ENCODE measurements around the gene HOXC6.

DNA sequence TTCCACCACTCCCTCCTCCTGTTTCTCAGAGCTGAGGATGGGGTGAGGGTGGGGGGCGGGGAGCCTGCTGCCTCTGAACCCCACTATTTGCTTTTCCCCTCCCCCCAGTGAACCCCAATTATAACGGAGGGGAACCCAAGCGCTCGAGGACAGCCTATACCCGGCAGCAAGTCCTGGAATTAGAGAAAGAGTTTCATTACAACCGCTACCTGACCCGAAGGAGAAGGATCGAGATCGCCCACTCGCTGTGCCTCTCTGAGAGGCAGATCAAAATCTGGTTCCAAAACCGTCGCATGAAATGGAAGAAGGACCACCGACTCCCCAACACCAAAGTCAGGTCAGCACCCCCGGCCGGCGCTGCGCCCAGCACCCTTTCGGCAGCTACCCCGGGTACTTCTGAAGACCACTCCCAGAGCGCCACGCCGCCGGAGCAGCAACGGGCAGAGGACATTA, 26.5 kb downstream of the HOXC6 start:
- TF ChIP-seq, protein P1, sequence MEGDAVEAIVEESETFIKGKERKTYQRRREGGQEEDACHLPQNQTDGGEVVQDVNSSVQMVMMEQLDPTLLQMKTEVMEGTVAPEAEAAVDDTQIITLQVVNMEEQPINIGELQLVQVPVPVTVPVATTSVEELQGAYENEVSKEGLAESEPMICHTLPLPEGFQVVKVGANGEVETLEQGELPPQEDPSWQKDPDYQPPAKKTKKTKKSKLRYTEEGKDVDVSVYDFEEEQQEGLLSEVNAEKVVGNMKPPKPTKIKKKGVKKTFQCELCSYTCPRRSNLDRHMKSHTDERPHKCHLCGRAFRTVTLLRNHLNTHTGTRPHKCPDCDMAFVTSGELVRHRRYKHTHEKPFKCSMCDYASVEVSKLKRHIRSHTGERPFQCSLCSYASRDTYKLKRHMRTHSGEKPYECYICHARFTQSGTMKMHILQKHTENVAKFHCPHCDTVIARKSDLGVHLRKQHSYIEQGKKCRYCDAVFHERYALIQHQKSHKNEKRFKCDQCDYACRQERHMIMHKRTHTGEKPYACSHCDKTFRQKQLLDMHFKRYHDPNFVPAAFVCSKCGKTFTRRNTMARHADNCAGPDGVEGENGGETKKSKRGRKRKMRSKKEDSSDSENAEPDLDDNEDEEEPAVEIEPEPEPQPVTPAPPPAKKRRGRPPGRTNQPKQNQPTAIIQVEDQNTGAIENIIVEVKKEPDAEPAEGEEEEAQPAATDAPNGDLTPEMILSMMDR (IDR thresholded peaks at IDR 0.05; ENCODE audit: insufficient read depth, low read length) = no peak
- TF ChIP-seq POLR2AphosphoS5 (IDR thresholded peaks at IDR 0.05; ENCODE audit: low read depth) = no peak
- TF ChIP-seq REST (IDR thresholded peaks at IDR 0.05; ENCODE audit: insufficient replicate concordance, low read depth) = no peak
